Umbilical cord (tissue), 2 donors: Measurements from ENCODE around the gene ANKIB1. TPM values are rescaled to one million over a fixed set of nuclear protein-coding genes. Genes with fewer than 3 reads are reported as not detected.
"Not testable (repeated sequence)": the region's sequence is repeated elsewhere in the genome, so short reads cannot be mapped to it uniquely, and the experiment has no call there.

ENCODE experiments used
- DNase-seq: peaks from one replicate; pipeline ENCODE4 v3.0.0-alpha.2; 2015; ENCODE audit warnings: low spot score
- total RNA-seq: library from RNA; depleted of rRNA; stranded (reverse); fragments of >200 nt; gene quantifications from one replicate; pipeline ENCODE4 v1.2.3, GENCODE V29; 2014; ENCODE audit warnings: low replicate concordance; ENCODE audit not compliant: insufficient read depth

Gene ANKIB1
- total RNA-seq, 1 donor from 2014 or later = 57.3 TPM

DNA sequence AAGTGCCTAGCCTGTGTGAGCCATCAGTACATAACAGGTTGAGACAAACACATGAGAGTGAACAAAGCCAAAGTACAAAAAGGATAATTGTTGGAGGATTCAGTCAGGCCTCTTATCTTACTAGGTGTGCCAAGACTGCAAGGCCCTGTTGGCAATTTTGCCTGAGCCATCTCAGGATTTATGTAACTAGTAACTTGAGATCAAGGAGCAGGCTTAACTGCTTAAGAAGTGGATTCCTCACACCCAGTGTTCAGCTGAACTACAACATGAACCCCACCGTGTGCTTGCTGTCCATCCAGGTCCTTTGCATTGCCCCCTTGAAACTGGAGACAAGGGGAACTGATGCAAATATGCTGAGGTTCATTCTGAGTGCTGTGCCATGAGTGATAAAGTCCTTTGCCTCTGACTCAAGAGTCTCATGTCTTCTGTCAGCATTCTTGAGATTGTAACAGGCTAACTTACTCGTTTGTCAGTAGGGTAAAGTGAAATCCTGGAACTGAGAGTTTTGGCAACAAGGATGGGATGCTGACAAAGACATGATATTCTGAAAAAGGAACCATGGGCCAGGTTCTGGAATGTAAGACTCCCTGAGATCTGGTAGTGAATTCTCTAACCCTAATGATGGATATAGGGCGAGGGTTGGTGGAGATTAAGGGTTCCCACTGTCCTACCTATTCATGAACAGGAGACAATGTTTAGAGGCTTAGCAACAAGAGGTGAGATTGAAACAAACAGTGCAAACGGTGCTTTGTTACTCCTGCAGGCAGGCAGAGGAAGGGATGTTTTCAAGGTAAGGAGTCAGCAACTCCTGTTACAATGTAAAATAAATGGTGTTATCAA lies 157.4 kb downstream of the ANKIB1 start:
- no peak for DNase-seq

- DNase-seq = no peak
Measured at GRCh38 chr7:92403760-92404074, 157.9 kb downstream of the ANKIB1 start.

- DNase-seq = no peak
Measured at GRCh38 chr7:92404170-92404614, 158.4 kb downstream of the ANKIB1 start.

GRCh38 chr7:92409357-92409756 lies 163.6 kb downstream of the ANKIB1 start:
- DNase-seq = no peak

DNA sequence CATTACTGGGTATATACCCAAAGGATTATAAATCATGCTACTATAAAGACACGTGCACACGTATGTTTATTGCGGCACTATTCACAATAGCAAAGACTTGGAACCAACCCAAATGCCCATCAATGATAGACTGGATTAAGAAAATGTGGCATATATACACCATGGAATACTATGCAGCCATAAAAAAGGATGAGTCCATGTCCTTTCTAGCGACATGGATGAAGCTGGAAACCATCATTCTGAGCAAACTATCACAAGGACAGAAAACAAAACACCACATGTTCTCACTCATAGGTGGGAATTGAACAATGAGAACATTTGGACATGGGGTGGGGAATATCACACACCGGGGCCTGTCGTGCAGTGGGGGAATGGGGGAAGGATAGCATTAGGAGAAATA lies 164.4 kb downstream of the ANKIB1 start:
- not testable (repeated sequence) for DNase-seq

GRCh38 chr7:92412745-92413144 lies 167.0 kb downstream of the ANKIB1 start:
- DNase-seq = no peak

DNA sequence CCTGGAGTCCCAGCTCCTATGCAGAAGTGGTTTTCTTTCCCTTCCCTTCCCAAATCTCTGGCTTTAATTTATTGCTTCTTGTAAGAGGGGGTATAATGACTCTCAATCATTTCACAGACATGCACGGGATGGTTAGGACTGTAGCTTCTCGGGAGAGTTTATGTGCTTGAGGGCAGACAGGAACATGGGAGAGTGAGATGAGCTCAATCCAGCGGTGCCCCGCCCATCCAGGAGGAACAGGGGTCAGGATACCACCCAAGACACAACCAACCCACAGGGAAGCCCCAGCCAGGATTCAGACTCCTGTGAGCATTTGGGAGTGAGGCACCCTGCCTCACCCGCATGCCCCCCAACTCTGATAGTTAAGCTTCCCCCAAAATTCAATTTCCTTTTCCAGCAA lies 167.8 kb downstream of the ANKIB1 start:
- DNase-seq = no peak

- DNase-seq = no peak
Measured at GRCh38 chr7:92415225-92415624, 169.5 kb downstream of the ANKIB1 start.

DNA sequence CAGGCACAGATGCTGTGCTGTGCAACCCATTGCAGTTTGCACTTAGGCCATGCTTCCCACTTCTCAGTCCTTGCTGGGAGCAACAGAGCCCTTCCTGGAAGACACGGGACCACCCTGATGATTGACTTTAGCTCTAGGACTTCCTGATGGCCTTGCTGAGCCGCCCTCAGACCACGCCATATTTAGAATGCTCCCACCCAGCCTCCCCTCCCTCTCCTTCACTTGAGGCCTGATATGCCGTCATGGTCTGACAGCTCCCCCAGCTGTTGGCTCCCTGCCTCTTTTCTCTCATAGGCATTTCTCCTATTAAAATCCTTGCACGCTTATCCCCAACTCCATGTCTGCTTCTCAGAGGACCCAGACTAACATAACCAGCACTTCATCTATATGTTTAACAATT lies 172.1 kb downstream of the ANKIB1 start:
- DNase-seq = no peak

- DNase-seq = peak; percentile 13
Measured at GRCh38 chr7:92421676-92422435, 176.1 kb downstream of the ANKIB1 start.

- no peak for DNase-seq
Measured at GRCh38 chr7:92422926-92423325, 177.2 kb downstream of the ANKIB1 start.

- DNase-seq = no peak
Measured at GRCh38 chr7:92423710-92424131, 177.9 kb downstream of the ANKIB1 start.

DNA sequence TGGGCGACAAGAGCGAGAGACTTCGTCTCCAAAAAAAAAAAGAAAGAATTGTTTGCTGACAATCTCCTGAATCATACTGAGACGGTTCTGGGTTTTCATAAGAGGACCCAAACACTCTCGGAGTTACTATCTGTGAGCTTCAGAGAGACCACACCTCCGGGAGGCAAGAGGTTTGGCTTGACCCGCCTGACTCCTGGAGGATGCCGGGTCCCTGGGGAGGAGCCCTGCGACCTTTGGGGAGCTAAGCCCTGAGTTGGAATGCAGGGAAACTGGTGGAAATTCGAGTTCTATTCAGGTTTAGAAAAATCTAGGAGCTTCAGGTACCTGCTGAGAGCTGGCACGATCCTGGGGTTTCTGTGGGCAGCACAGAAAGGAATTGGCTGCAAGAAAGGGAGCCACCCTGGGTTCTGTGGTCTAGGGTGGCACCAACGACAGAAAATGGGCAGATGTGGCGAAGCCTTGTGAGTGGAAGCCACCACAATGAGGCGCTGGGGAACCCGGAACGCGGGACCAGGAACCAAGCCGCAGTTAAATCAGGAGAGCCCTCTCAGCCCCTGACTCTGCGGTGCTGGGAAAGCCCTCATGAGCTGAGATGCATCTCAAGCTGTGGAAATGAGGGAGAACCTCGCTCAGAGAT lies 179.7 kb downstream of the ANKIB1 start:
- DNase-seq = no peak

- no peak for DNase-seq
Measured at GRCh38 chr7:92427193-92427592, 181.4 kb downstream of the ANKIB1 start.

DNA sequence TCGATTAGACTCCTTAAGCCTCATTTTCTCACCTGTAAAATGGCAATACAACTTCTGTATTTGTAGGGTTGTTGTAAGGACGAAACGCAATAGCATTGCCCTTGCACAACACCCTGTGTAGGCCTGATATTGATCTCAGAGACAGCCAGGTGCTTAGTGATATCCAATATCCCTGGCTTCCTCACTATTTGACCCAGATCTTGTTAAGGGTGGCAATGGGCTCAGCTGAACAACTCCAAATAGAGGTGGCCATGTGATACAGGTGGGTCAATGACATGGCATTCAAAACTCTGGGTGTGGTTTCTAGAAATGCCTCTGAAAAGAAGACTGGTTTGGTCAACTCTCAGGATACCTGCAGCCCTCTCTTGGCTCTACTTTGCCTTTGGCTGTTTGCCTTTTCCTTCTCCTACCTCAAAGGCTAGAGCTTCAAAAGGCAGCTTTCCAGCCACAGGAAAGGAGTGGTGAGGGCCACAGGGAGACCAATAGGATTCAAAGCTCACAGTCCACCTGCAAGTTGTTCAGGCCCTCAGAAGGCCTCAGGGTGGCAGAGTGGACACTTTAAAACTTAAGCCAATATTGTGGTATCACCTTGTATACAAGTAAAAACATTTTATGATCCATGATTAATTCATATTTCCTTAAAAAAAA lies 186.6 kb downstream of the ANKIB1 start:
- DNase-seq = no peak

- DNase-seq = no peak
Measured at GRCh38 chr7:92433019-92433418, 187.2 kb downstream of the ANKIB1 start.

DNA sequence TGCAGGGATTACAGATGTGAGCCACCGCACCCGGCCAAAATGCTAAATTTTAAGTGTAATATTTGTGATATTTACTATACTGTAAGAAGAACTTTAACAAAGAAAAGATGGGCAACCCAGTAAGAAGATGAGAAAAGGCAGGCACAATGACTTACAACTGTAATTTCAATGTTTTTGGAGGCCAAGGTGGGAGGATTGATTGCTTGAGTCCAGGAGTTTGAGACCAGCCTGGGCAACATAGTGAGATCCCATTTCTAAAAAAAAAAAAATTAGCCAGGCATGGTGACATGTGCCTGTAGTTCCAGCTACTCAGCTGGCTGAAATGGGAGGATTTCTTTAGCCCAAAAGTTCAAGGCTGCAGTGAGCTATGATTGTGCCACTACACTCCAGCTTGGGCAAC lies 189.8 kb downstream of the ANKIB1 start:
- no peak for DNase-seq

DNA sequence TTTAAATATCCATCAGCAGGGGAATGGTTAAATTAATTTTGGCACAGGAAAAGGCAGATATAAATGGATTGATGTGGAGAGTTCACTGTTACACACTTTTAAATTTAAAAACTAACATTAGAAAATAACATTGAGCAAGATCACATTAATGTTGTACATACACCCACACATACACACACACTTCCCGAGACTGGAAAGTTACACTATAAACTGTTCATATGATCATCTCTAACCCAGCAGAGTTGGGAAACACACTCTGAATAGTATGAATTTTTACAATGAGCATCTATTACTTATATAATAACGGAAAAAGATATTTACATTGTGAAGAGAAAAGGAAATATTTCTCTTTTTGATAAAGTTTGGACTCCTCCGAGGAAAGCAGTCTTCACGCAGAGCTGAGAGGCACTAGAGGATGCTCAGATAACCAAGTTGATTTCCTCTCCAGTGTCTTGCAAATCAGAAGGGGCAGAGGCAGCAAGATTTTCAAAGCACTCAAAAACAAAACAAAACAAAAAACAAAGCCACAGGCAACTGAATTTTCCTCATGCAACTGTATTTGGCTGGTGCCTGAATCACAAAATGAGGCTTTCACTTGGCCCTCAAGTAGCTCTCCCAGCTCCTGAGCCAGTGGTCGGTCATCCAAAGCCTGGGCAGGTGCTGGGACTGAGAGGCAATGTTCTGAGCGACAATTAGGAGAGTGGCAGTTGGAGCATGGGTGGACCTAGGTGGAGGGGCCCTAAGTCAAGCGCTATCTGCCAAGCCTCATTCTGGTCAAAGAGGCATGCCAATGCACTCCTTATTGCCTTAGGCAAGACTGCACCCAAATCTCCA lies 191.1 kb downstream of the ANKIB1 start:
- no peak for DNase-seq

DNA sequence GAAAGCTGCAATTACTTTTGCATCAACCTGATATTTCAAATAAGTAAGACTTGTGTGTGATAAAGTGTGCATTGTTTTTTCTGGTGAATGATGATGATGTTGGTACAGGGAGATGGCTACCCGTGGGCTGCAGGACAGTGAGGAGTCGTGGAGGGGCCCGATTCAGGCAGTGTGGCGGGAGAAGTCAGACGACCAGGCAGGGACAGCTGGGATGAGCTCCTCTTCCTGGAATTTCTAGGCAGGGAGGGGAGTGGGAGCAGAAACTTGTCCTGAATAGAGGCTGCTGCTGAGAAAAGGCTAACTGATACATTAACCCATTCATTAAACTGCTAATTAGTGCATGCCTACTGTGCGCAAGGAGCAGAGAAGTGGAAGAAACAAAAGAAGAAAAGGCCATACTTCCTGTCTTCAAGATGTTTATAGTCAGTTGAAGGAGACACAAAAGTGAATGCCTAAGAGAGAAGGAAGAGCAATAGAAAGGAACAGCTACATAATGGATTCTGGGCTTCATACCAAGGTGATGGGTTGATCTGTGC lies 192.2 kb downstream of the ANKIB1 start:
- DNase-seq = no peak

GRCh38 chr7:92442720-92443119 lies 196.9 kb downstream of the ANKIB1 start:
- DNase-seq = not testable (repeated sequence)

GRCh38 chr7:92446869-92447344 lies 201.1 kb downstream of the ANKIB1 start:
- no peak for DNase-seq
